CD4-positive, alpha-beta memory T cell (primary cell): ENCODE results near the gene TEX22. TPM values are rescaled to one million over a fixed set of nuclear protein-coding genes. Genes with fewer than 3 reads are reported as not detected.

Source experiments
- CTCF ChIA-PET: fragments of 350-600 bp; sonication (Branson Sonifier 250); formaldehyde crosslinking; loops from one replicate; lab custom pipeline; 2021; ENCODE audit warnings: inconsistent platforms; ENCODE audit not compliant: partially characterized antibody; lab: Charles Lee
- POLR2A ChIA-PET: fragments of 350-600 bp; sonication (Branson Sonifier 250); formaldehyde crosslinking; loops from one replicate; lab custom pipeline; 2021; ENCODE audit not compliant: partially characterized antibody; lab: Charles Lee
- DNase-seq, 5 donors: peaks; one replicate each; pipeline versions ENCODE4 v3.0.0 to v3.0.0-alpha.2; 2020 to 2022; ENCODE audit warnings: mixed read lengths in 1 of 5
- H3K27ac ChIP-seq: one replicate; pipeline ENCODE4 v1.7.0; 2013; ENCODE audit warnings: low read depth, low read length
- H3K27me3 ChIP-seq: 2 replicates; pipeline ENCODE4 v1.7.0; 2013; ENCODE audit warnings: mild to moderate bottlenecking, low read length, moderate library complexity; ENCODE audit not compliant: insufficient read depth
- H3K36me3 ChIP-seq: 2 replicates; pipeline ENCODE4 v1.7.0; 2013; ENCODE audit warnings: mild to moderate bottlenecking, low read length, moderate library complexity; ENCODE audit not compliant: insufficient read depth
- H3K4me1 ChIP-seq: 2 replicates; pipeline ENCODE4 v1.7.0; 2013; ENCODE audit warnings: mild to moderate bottlenecking, low read length, moderate library complexity; ENCODE audit not compliant: insufficient read depth
- H3K4me3 ChIP-seq, 2 donors: one replicate each; pipeline ENCODE4 v1.7.0; 2013; ENCODE audit warnings: low read length in 2 of 2, mild to moderate bottlenecking in 1 of 2
- H3K9me3 ChIP-seq, 2 donors: one replicate each; pipeline ENCODE4 v1.7.0; 2013; ENCODE audit warnings: low read length in 2 of 2, control low read depth in 1 of 2; ENCODE audit not compliant: control insufficient read depth in 1 of 2
- H3K27ac Mint-ChIP-seq, 7 donors: one replicate each; pipeline ENCODE4 v1.8.0; 2020 to 2021; ENCODE audit warnings: mixed read lengths in 7 of 7, mild to moderate bottlenecking in 6 of 7, inconsistent platforms in 3 of 7, moderate library complexity in 3 of 7
- H3K27me3 Mint-ChIP-seq, 2 donors: one replicate each; pipeline ENCODE4 v1.8.0; 2020 to 2021; ENCODE audit warnings: mixed read lengths in 2 of 2
- H3K36me3 Mint-ChIP-seq, 2 donors: one replicate each; pipeline ENCODE4 v1.8.0; 2020 to 2021; ENCODE audit warnings: mixed read lengths in 2 of 2, inconsistent platforms in 1 of 2, mild to moderate bottlenecking in 1 of 2
- H3K4me1 Mint-ChIP-seq, 4 donors: one replicate each; pipeline ENCODE4 v1.8.0; 2020 to 2021; ENCODE audit warnings: mixed read lengths in 4 of 4, mild to moderate bottlenecking in 1 of 4
- H3K4me3 Mint-ChIP-seq, 8 donors: one replicate each; pipeline ENCODE4 v1.8.0; 2020 to 2021; ENCODE audit warnings: mixed read lengths in 8 of 8, mild to moderate bottlenecking in 7 of 8, moderate library complexity in 6 of 8, inconsistent platforms in 3 of 8
- H3K9me3 Mint-ChIP-seq, 8 donors: one replicate each; pipeline ENCODE4 v1.8.0; 2020 to 2021; ENCODE audit warnings: mixed read lengths in 8 of 8, mild to moderate bottlenecking in 5 of 8, inconsistent platforms in 3 of 8, moderate library complexity in 1 of 8
- intact Hi-C: fragments of 100-400 bp; cut with micrococcal nuclease; formaldehyde crosslinking; loops from one replicate; pipeline ENCODE4 v1.15.1; 2023
- polyA plus RNA-seq, 2 donors: library from polyadenylated mRNA; unstranded; fragments of 300-500 nt; fragmentation: Illumina TruSeq; gene quantifications; one replicate each; pipeline ENCODE4 v1.2.3, GENCODE V29; 2021
- total RNA-seq, 2 experiments: library from RNA; stranded (reverse); gene quantifications; one replicate each; pipeline ENCODE4 v1.2.3, GENCODE V29; 2021

TEX22 gene
- total and polyA plus RNA-seq, 4 experiments from 2014 or later: 4.7 to 7.5 TPM; not detected in 2

DNA sequence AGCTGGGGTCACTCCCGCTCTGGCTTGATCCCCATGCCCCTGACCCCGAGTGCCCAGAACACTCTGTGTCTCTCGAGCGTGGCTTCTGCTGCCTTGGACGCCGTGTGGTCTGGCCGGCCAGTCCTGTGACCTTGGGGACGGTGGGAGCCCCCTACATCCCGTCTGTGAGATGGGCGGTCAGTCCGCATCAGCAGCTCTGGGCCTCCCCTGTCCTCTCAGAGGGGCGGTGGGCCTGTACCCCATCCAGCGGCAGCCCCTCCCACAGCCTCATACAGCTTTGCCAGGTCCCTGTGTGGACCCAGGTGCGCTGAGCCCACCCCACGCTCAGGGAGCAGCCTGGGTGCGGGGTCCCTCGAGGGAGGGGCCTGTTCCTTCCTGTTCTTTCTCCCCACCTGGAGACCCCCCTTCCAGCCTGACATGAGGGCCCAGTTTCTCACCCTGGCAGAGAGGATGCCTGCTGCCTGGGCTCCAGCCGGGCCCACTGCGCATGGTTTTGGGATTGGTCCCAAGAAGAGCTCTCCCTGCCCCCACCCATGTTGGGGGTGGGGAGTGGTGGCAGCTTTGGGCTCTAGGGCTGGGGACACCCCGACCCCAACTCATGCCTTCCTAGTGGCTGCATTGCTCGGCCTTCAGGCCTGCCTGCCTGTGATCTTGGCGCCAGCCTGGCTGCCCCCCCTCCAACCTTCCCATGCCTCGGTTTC is 22.8 kb downstream of the TEX22 start:
- Mint-ChIP-seq H3K27me3 (no peaks in the 10 kb centered on the region), H3K36me3 (peaks cover 0 to 7% of the 10 kb centered on the region in 2 donors), H3K4me1 (peaks cover 3 to 41% (median 25%) of the 10 kb centered on the region in 4 donors), H3K27ac (peak overlapping the region; percentile 71 to 89 (median 81)), H3K9me3 (no peaks in the 10 kb centered on the region), H3K4me3 (peak overlapping the region; percentile 82 to 91 (median 86))
- intact Hi-C loops: no loop called here
- POLR2A ChIA-PET: interaction anchor here (0.9 to 1.2 kb wide), 3 partner anchors 10 to 69 kb away, joined by 3 to 8 read pairs (median 5); no protein-coding TSS in a partner anchor
- no peak for DNase-seq
- no peaks in the 10 kb centered on the region for H3K27me3 ChIP-seq
- no peaks in the 10 kb centered on the region for H3K9me3 ChIP-seq
- H3K4me3 ChIP-seq: peak overlapping the region in 1 of 2 donors; percentile 54
- H3K27ac ChIP-seq: peak overlapping the region; percentile 35
- peaks cover 34% of the 10 kb centered on the region for H3K4me1 ChIP-seq
- no peaks in the 10 kb centered on the region for H3K36me3 ChIP-seq
- CTCF ChIA-PET: no interaction called here

DNA sequence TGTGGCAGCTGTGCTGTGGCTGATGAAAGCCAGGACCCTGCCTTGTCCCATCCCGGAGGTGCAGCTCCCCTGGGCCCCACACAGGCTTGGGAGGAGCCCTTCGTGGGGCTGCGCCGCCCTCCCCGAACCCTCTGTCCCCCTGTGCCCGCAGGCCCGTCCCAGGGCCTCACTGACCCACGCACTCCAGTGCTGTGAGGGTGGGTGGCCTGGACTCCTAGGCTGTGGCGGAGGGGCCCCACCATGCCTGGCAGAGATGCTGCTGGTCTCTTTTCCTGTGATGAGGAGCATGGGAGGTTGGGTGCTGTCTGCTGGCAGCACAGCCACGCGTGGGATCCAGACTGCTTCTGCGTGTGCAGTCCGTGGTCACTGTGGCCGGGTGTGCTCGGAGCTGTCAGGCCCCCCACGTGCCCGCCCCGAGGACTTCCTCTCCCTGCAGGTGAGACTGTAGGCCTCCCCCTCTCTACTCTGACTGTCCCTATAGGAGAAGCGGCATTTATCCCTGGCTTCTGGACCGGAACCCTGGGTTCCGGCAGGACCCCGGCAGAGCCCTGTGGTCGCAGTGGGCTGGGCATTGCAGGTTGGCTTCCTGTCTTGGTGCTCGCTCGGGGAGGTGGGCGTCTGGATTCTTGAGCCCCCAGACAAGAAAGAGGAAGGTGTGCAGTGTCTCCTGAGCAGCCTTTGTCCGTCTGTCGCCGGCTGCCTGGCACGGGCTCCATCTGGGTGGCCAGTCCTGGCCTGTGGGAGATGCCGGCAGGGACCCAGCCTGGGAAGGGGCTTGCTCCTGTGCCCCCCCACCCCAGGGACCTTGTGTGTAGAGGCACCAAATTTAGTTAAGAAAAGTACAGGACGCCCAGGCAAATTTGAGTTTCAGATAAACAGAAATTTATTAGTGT is 23.6 kb downstream of the TEX22 start:
- peak overlapping the region; percentile 5 to 89 (median 80) for H3K27ac Mint-ChIP-seq
- peaks cover 3 to 9% of the 10 kb centered on the region in 2 donors for H3K36me3 Mint-ChIP-seq
- DNase-seq: no peak
- intact Hi-C loops: no loop called here
- H3K4me3 Mint-ChIP-seq: peak overlapping the region; percentile 55 to 91 (median 86)
- H3K4me3 ChIP-seq: no peak overlapping the region
- H3K27me3 ChIP-seq: no peaks in the 10 kb centered on the region
- peaks cover 4 to 48% (median 28%) of the 10 kb centered on the region in 4 donors for H3K4me1 Mint-ChIP-seq
- CTCF ChIA-PET: interaction anchor here (0.7 kb wide), 1 partner anchor 79 kb away, joined by 3 read pairs; no protein-coding TSS in a partner anchor
- H3K27me3 Mint-ChIP-seq: no peaks in the 10 kb centered on the region
- no peaks in the 10 kb centered on the region for H3K9me3 ChIP-seq
- peaks cover 34% of the 10 kb centered on the region for H3K4me1 ChIP-seq
- POLR2A ChIA-PET: interaction anchor here (0.9 to 1.2 kb wide), 3 partner anchors 11 to 68 kb away, joined by 3 to 8 read pairs (median 5); no protein-coding TSS in a partner anchor
- H3K27ac ChIP-seq: no peak overlapping the region
- no peaks in the 10 kb centered on the region for H3K9me3 Mint-ChIP-seq
- H3K36me3 ChIP-seq: no peaks in the 10 kb centered on the region

DNA sequence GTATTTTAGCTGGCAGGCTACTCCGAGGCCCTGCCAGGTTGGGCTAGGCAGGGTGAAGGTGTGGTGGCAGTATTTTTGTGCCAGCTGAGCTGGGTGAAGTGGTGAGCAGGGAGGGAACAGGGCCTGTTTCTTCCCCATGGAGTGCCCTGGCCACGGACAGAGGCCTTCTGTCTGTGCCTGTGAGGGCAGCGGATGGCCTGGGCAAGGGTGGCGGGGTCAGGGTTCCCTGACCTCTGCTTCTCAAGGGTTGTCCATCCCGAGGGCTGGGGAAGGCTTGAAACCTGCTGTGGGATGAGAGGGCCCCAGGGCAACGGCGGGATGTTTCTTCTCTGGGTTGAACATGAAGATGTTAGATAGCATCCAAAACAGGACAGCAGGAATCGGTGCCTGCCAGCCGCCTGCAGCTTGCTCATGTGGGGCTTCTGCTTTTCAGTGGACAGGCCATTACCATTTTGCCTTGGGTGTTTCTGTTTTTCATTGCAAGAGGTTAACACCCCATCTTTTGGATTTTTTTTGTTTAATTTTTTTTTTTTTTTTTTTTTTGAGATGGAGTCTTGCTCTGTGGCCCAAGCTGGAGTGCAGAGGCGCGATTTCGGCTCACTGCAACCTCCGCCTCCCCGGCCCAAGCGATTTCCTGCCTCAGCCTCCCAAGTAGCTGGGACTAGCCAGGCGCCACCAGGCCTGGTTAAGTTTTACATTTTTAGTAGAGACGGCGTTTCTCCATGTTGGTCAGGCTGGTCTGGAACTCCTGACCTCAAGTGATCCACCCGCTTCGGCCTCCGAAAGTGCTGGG is 24.6 kb downstream of the TEX22 start:
- no peaks in the 10 kb centered on the region for H3K9me3 Mint-ChIP-seq
- H3K27ac ChIP-seq: no peak overlapping the region

DNA sequence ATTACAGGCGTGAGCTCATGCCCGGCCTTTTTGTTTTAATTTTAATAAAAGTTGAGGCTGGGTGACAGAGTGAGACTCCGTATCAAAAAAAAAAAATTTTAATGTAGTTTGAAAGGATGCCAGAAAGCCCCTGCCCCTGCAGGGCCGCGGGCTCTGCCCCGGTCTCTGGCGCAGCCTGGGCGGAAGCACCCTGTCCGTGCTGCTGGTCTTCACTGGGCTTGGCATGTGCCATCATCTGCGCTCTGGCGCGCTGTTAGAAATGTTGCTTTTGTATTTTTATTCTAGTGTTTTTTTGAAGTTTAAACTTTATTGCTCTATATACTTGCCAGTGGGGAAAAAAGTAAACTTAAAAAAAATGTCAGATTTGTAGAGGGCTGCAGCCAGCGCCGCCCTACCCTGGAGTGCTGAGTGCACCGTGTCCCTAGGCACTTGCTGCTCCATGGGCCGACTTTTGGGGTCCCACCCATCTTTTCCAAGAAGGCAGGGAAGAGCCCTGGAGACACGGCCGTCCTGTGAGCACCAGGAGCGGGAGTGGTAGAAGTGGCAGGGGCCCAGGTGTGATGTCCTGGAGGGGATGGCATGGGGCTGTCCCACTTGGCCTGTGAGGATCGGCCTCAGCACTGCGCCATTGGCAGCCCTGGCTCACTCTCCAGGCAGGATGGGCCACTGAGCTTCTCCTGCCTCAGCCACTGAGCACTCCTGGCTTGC is 25.3 kb downstream of the TEX22 start:
- peak overlapping the region in 1 of 7 donors; percentile 13 for H3K27ac Mint-ChIP-seq
- H3K9me3 Mint-ChIP-seq: no peaks in the 10 kb centered on the region
- Histone ChIP-seq H3K4me1 (peaks cover 32% of the 10 kb centered on the region), H3K27me3 (no peaks in the 10 kb centered on the region), H3K27ac (no peak overlapping the region), H3K9me3 (no peaks in the 10 kb centered on the region), H3K4me3 (no peak overlapping the region), H3K36me3 (no peaks in the 10 kb centered on the region)
- CTCF ChIA-PET: interaction anchor here (2.1 kb wide), 1 partner anchor 8 kb away, joined by 6 read pairs; no protein-coding TSS in a partner anchor
- intact Hi-C loops: no loop called here
- DNase-seq: no peak
- POLR2A ChIA-PET: no interaction called here
- H3K4me3 Mint-ChIP-seq: peak overlapping the region in 1 of 8 donors; percentile 39
- H3K36me3 Mint-ChIP-seq: peaks cover 9 to 19% of the 10 kb centered on the region in 2 donors
- H3K4me1 Mint-ChIP-seq: peaks cover 8 to 49% (median 32%) of the 10 kb centered on the region in 4 donors
- H3K27me3 Mint-ChIP-seq: no peaks in the 10 kb centered on the region

More for the DNA sequence above, 24.6 kb downstream of the TEX22 start:
- H3K4me3 Mint-ChIP-seq: peak overlapping the region in 1 of 8 donors; percentile 54
- ChIA-PET CTCF (interaction anchor here (0.7 kb wide), 3 partner anchors 49 to 115 kb away, joined by 3 read pairs; no protein-coding TSS in a partner anchor), POLR2A (no interaction called here)
- H3K36me3 ChIP-seq: no peaks in the 10 kb centered on the region
- DNase-seq: no peak
- peaks cover 9 to 16% of the 10 kb centered on the region in 2 donors for H3K36me3 Mint-ChIP-seq
- no peak overlapping the region for H3K4me3 ChIP-seq
- H3K27me3 ChIP-seq: no peaks in the 10 kb centered on the region
- H3K4me1 ChIP-seq: peaks cover 34% of the 10 kb centered on the region
- no peaks in the 10 kb centered on the region for H3K9me3 ChIP-seq
- peaks cover 7 to 53% (median 31%) of the 10 kb centered on the region in 4 donors for H3K4me1 Mint-ChIP-seq
- H3K27ac Mint-ChIP-seq: peak overlapping the region in 5 of 7 donors; percentile 59 to 89 (median 75)
- intact Hi-C loops: no loop called here
- H3K27me3 Mint-ChIP-seq: no peaks in the 10 kb centered on the region

DNA sequence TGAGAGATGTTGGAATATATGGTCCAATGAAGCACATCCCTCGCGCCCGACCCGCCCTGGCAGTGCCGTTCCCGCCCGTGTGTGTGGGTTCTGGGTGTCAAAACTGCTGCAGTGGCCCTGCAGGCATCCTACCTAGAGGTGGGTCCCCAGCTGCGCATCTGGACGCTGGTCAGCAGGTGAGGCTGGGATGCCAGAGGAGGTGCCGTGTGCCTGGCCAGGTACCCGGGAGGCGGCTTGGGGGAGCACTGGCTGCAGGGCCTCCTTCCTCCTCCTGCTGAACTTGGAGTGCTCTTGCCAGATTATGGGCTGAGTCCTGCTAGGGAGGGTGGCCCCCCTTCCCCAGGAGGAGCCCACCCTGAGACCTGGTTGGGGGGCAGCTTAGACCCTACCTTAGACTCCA is 26.5 kb downstream of the TEX22 start:
- DNase-seq: no peak
- intact Hi-C loops: no loop called here
- H3K9me3 Mint-ChIP-seq: no peaks in the 10 kb centered on the region
- Histone ChIP-seq H3K4me3 (no peak overlapping the region), H3K4me1 (peaks cover 24% of the 10 kb centered on the region), H3K27me3 (no peaks in the 10 kb centered on the region), H3K36me3 (no peaks in the 10 kb centered on the region), H3K27ac (no peak overlapping the region), H3K9me3 (no peaks in the 10 kb centered on the region)
- CTCF ChIA-PET: interaction anchor here (2.1 kb wide), 1 partner anchor 9 kb away, joined by 6 read pairs; no protein-coding TSS in a partner anchor
- peaks cover 8 to 43% (median 30%) of the 10 kb centered on the region in 4 donors for H3K4me1 Mint-ChIP-seq
- POLR2A ChIA-PET: interaction anchor here (1.2 kb wide), 1 partner anchor 65 kb away, joined by 4 read pairs; no protein-coding TSS in a partner anchor
- H3K27me3 Mint-ChIP-seq: no peaks in the 10 kb centered on the region
- peaks cover 9 to 21% of the 10 kb centered on the region in 2 donors for H3K36me3 Mint-ChIP-seq
- no peak overlapping the region for H3K4me3 Mint-ChIP-seq
- H3K27ac Mint-ChIP-seq: peak overlapping the region in 1 of 7 donors; percentile 31

DNA sequence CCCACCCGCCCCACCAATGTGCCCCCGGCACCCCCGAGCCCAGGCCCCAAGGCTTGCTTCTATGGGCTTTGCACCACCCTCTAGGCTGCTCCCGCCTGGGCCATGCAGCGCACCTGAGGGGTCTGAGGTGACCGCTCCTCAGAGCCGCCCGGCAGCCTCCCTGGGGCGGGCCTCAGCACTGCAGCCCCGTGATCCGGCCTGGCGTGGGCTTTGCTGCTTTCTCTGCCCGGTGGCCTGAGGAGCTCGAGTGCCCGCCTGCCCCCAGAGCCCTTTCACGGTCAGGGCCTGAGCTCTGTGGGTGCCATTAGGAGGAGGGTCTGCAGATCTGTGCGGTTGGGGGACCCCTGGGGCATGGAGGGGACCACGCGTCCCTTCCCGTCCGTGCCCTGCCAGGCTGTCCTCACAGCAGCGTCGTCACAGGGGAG is 27.5 kb downstream of the TEX22 start:
- Histone ChIP-seq H3K36me3 (no peaks in the 10 kb centered on the region), H3K27me3 (no peaks in the 10 kb centered on the region), H3K4me3 (no peak overlapping the region), H3K9me3 (no peaks in the 10 kb centered on the region), H3K4me1 (peaks cover 19% of the 10 kb centered on the region), H3K27ac (no peak overlapping the region)
- Mint-ChIP-seq H3K4me1 (peaks cover 8 to 40% (median 27%) of the 10 kb centered on the region in 4 donors), H3K27ac (peak overlapping the region in 1 of 7 donors; percentile 4), H3K9me3 (no peaks in the 10 kb centered on the region), H3K4me3 (no peak overlapping the region), H3K27me3 (no peaks in the 10 kb centered on the region), H3K36me3 (peaks cover 15 to 26% of the 10 kb centered on the region in 2 donors)
- intact Hi-C loops: no loop called here
- ChIA-PET CTCF (interaction anchor here (2.1 kb wide), 1 partner anchor 10 kb away, joined by 6 read pairs; no protein-coding TSS in a partner anchor), POLR2A (no interaction called here)
- no peak for DNase-seq
